ENCODE results near the gene RTP1.
"Not testable (repeated sequence)": the region's sequence is repeated elsewhere in the genome, so short reads cannot be mapped to it uniquely, and the experiment has no call there.

Gene RTP1

DNA sequence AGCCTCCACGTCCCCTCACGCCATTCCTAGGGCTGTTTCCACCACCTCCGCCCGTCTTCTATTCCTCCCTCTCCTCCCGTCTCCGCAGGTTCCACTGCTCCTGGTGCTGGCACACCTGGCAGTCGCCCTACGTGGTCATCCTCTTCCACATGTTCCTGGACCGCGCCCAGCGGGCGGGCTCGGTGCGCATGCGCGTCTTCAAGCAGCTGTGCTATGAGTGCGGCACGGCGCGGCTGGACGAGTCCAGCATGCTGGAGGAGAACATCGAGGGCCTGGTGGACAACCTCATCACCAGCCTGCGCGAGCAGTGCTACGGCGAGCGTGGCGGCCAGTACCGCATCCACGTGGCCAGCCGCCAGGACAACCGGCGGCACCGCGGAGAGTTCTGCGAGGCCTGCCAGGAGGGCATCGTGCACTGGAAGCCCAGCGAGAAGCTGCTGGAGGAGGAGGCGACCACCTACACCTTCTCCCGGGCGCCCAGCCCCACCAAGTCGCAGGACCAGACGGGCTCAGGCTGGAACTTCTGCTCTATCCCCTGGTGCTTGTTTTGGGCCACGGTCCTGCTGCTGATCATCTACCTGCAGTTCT lies 2.3 kb downstream of the RTP1 start:
- not testable (repeated sequence) for DNase-seq

DNA sequence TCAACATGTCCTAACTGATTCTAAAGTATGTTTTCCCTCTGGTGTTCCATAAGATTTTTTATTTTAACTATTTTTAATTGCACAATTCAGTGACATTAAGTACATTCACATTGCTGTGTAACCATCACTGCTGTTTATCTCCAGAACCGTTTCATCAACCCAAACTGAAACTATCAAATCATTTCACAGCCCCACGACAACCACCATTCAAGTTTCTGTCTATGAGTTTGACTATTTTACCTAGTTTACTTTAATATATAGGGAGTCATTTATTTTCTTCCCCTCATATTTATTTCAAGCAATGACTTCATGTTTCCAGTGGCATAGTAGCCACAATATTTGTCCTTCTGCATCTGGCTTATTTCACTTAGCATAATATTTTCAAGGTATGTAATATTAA lies 8.4 kb downstream of the RTP1 start:
- no peak for DNase-seq

DNA sequence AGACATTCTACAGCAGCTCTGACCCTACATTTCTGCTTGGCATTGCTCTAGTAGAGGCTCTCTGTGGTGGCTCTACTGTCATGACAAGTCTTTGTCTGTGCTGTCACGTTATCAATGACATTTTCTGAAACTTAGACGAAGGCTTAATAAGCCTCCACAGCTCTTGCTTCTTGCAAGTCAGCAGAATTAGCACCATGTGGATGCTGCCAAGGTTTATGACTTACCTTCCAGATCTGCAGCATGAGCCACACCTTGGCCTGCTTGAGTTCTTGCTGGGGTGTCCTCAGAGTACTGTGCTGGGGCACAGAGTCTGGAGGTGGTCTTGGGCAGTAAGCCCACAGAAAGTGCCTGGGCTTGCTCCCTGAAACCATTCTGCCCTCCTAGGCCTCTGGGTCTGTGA lies 9.8 kb downstream of the RTP1 start:
- DNase-seq, result no peak

DNA sequence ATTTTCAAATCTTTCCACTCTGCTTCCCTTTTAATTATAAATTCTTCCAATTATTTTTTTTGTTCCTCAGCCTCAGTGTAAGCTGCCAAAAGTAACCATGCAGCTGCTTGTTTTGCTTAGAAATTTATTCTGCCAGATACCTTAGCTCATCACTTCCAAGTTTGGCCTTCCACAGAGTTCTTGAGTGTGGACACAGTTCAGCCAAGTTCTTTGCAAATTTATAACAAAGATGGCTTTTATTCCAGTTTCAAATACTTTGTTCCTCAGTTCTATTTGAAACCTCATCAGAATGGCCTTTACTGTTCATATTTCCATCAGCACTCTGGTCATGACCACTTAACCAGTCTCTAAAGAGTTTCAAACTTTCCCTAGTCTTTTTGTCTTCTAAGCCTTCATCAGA lies 10.3 kb downstream of the RTP1 start:
- DNase-seq, result no peak

DNA sequence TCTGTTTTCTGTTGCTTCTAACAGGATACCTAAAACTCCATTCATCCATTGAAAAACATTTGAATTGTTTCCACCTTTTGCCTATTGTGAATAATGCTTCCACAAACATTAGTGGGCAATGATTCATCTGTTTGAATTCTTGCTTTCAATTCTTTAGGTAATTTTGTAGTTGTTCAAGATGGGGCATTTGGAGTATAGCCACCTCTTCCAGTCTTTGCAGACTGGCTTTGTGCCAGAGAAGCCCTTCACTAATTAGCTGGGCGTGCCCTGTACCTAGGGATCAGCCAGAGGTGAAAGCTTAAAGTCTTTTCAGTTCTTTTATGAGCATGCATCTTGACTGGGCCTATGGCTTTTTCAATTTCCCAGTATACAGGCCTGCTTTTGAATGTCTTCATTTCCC lies 10.9 kb downstream of the RTP1 start:
- DNase-seq, result no peak

DNA sequence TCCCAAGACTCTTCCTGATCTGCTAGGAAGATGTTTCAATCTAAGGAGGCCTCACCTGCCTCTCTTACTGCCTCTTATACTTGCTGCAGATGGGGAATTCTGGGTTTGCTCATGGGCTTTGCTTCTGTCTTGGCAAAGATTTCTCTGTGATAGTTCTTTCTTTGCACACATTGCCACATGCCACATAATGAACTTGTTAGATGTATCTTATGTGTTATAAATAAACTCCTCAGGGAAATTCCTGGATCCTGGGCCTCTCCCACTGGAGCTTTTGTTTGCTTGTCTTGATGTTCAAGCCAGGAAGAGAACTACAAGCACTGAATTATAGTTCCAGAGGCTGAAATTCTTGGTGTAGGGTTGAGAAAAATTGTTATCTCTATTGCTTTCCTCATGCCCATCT lies 12.2 kb downstream of the RTP1 start:
- DNase-seq, result no peak

GRCh38 chr3:187210091-187210490 lies 12.8 kb downstream of the RTP1 start:
- no peak for DNase-seq

DNA sequence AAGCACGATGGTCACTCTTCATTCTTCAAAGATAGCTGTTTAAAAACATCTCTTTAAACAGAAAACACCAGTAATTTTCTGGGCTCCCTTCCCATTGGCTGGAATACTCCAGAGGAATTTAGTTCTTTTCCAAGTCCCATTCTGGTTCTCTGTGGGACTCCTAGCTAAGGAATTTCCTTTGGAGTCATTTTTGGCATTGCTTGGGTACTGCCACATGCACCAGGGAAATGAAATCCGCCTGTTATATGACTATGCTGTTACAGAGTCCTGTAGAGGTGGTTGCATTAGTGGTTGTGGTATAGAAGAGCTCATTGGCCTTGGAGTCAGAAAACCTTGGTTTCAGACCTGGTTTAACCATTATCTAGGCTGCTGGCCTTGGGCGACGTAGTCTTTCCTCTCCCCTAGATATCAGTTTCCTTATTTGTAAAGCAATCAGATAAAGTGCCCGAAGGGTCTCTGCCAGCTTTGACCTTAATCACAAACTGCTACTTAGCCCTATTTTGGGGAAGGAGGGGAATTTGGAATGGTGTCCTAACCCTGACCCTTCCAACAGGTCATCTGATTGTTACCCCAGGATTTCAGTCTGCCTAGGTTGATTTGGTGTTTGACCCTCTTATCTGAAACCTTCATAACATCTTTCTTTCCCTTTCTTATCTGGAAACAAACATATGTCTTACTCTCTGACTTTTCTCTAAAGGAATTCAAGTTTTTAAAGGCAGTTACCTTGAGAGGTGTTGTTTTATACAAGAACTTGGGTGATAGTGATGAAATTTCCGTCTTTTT lies 13.4 kb downstream of the RTP1 start:
- no peak for DNase-seq

DNA sequence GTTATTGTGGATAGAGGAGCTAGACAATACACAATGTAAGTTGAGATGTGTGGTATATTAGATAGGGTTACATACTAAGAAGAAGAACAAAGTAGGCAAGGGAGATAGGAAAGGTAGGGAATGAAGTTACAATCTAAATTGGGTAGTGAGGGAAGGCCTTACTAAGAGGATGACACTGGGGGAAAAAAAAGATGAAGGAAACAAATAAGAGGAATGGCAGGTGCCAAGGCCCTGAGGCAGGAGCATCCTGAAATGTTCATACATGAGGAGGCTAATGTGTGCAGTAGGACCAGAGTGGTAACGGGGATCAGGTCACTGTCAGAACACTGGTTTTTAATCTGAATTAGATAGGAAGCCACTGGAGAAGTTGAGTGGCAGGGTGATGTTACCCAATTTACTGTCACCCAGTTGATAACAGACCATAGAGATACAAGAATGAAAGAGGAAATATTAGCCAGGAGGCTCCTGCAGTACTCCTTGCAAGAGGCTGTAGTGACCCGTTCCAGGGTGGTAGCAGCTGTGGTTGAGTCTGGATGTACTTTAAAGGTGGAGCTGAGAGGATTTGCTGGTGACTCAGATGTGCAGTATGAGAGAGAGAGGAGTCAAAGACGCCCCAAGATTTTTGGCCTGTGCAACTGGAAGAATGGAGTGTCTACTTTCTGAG lies 14.4 kb downstream of the RTP1 start:
- DNase-seq, result no peak

- DNase-seq, result no peak
Observed at GRCh38 chr3:187212196-187212545, 14.9 kb downstream of the RTP1 start.

DNA sequence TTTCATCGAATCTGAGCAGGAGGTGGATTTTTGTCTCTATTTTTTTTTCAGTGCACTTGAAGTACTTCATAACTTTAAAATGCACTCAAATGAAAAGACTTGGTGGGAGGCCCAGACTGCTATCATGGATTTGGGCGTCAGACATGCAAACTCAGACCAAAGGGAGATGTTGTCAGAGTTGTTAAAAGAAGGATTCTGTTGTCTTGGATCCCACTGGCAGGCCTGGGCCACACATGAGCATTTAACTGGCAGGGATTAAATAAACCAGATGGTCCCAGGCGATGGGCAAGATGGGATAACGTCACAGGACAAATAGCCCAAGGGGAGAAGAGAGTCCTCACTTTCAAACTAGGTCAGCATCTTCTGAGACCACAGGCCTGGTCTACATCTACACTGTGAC lies 15.4 kb downstream of the RTP1 start:
- no peak for DNase-seq

DNA sequence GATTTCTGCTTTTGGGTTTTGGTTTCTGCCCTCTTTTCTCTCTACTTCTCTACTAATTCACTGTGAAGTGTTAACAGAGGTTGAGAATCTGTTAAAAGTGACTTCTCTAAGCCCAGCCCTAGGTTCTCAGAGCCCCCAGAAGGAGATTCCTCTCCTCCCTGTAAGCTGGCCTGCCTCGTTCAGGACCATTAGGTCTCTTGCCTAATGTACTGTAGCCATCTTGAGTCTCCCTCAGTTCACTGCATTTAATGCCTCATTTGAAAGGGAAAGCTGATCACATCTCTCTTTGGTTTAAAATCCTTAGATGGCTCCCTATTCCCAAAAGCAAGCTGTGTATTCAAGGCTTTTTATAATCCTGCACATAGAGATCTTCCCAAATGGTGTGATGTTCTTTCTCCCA lies 16.3 kb downstream of the RTP1 start:
- no peak for DNase-seq

GRCh38 chr3:187215460-187215859 lies 18.2 kb downstream of the RTP1 start:
- no peak for DNase-seq

DNA sequence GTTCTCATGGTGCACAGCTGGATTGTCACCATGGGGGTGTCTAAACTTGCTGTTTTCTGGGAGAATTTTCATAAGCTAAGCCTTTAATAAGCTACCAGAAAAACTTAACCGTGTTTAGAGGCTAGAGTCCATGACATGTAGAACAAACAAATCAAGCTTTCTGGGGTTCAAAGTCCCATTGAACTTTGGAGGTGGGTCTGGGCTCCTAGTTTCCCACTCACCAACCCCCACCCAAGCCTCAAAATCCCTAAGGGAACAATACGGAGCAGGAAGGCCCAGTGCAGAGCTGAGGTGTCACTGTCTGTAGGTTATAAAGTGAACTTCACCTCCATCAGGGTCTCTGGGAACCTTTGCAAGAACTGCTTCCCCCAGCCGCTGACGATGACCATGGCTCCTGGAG lies 25.5 kb downstream of the RTP1 start:
- DNase-seq, result no peak

DNA sequence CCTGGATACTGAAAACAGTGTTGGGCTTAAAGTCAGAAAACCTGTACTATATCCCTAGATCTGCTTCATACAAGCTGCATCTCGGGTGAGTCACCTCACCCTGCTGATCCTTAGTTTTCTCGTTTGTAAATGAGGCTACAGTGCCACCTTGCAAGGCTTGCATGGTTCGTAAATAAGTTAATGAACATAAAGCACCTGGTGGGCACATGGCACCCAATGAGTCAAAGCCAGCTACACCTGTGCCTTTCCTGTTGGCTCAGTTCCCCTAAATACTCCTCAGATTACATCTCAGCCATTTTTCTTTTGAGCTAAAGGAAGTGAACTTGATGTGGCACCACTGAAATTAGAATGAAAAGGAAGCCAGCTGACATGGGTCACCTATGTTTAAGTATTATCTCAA lies 26.5 kb downstream of the RTP1 start:
- no peak for DNase-seq

- no peak for DNase-seq
Observed at GRCh38 chr3:187227658-187228258, 30.5 kb downstream of the RTP1 start.

DNA sequence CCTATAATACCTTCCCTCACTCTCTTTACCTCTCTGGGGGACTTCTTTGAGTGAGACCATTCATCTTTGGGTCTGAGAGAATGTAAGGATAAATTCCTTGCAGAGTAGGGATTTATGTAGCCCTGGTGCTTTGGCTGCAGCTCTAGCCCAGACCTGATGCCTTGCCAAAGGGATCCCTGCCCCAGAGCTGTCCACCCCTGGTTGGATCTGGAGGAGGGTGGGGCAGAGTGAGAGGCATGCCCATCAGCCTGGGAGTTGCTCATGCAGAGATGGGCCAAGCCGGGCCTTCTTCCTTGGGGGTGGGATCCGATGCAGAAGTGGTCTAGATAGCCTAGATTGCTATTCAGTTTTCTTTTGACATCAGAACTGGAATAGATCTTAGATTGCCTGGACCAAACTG lies 31.5 kb downstream of the RTP1 start:
- DNase-seq, result no peak

DNA sequence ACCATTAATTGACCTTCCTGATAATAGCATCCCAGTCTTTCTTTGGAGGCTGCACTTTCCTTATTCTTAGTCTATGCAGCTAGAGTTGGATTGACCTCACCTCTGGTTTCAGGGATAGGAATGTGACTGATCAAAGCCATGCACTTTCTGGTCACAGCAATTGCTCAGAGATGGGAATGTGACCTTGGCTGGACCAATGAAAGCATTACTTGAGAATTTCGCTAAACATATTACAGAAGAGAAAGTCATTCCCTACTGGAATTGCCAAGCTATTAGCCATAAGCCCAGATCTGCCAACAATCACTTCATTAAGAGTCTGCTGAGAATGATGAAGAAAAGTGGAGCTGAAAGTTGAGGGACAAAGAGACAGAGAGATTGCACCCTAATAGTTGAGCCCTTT lies 32.7 kb downstream of the RTP1 start:
- DNase-seq, result no peak

DNA sequence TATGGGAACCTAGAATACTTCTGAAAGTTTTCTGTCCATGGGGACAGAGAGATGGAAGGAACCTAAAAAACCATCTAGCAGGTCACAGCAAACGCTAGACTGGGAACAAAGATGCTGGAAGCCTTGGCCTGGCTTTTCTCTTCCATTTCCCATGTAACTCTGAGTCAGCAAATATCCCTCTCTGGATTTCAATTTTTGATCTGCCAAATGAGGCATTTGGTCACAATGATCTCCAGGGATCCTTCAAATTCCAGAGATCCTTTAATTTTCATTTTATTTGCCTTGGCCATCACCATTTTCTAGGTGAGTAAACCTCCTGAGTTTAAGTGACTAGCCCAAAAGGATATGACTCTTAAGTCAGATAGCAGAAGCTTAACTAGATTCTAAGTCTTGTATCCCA lies 39.7 kb downstream of the RTP1 start:
- DNase-seq, result no peak

GRCh38 chr3:187237741-187238140 lies 40.5 kb downstream of the RTP1 start:
- no peak for DNase-seq

GRCh38 chr3:187238239-187238638 lies 41.0 kb downstream of the RTP1 start:
- no peak for DNase-seq

- not testable (repeated sequence) for DNase-seq
Observed at GRCh38 chr3:187238835-187239234, 41.5 kb downstream of the RTP1 start.

DNA sequence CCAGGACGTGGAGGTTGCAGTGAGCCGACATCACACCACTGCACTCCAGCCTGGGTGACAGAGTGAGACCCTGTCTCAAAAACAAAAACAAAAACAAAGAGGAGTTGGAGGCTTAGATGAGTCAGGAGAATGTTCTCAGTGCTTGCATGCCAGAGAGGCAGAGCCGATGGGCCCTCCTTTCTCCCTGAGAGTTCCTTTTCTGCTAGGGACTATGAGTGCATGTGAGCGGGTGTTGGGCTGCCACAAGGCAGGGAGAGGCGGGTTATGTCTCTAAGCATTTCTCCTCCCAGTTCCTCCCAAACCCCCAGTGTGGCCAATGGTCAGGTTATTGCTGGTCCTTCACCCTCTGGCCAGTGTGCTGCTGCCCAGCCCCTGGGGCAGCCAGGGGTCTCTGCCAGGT lies 45.1 kb downstream of the RTP1 start:
- no peak for DNase-seq

DNA sequence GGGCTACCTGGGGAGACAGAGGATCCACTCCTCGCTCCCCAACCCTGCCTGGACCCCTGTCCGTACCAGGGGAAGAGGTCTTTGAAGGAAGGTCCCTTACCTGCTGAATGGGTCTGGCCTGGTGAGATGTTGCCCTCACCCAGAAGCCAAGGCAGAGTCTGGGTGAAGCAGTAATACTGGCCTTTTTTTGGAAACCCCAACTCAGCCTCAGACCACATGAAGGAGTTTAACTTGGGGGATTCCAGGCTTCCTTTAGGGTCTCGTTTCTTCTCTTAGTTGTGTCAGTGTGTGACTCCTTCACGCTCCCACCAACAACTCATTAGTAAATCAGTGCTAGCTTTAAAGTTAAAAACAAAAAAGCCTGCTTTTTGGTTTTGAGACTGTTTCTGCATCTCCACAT lies 45.6 kb downstream of the RTP1 start:
- DNase-seq, result no peak

All from stimulated activated CD4-positive, alpha-beta T cell treated with anti-CD3 and anti-CD28 coated beads, Interleukin-4, amount 100 ng/mL, for 4 hours (primary cell).